Duodenal mucosa (tissue), 2 donors: ENCODE results near the gene IGSF21.

Source experiments
- H3K27ac ChIP-seq: one replicate; pipeline ENCODE4 v1.7.0; 2013; ENCODE audit warnings: low read depth, low read length
- H3K27me3 ChIP-seq, 2 donors: one replicate each; pipeline ENCODE4 v1.7.0; 2013; ENCODE audit warnings: low read length in 2 of 2, control low read depth in 1 of 2; ENCODE audit not compliant: insufficient read depth in 2 of 2, control insufficient read depth in 1 of 2
- H3K36me3 ChIP-seq, 2 donors: one replicate each; pipeline ENCODE4 v1.7.0; 2013; ENCODE audit warnings: low read length in 2 of 2, control low read depth in 1 of 2; ENCODE audit not compliant: insufficient read depth in 2 of 2, control insufficient read depth in 1 of 2
- H3K4me1 ChIP-seq, 2 donors: one replicate each; pipeline ENCODE4 v1.7.0; 2013; ENCODE audit warnings: low read length in 2 of 2, control low read depth in 1 of 2; ENCODE audit not compliant: insufficient read depth in 2 of 2, control insufficient read depth in 1 of 2
- H3K4me3 ChIP-seq, 2 donors: one replicate each; pipeline ENCODE4 v1.7.0; 2013; ENCODE audit warnings: low read length in 2 of 2, low read depth in 1 of 2
- H3K9ac ChIP-seq, 2 donors: one replicate each; pipeline ENCODE4 v1.7.0; 2013; ENCODE audit warnings: low read length in 2 of 2, low read depth in 1 of 2
- H3K9me3 ChIP-seq, 2 donors: one replicate each; pipeline ENCODE4 v1.7.0; 2013; ENCODE audit warnings: low read length in 2 of 2, control low read depth in 1 of 2; ENCODE audit not compliant: control insufficient read depth in 1 of 2

IGSF21 gene

DNA sequence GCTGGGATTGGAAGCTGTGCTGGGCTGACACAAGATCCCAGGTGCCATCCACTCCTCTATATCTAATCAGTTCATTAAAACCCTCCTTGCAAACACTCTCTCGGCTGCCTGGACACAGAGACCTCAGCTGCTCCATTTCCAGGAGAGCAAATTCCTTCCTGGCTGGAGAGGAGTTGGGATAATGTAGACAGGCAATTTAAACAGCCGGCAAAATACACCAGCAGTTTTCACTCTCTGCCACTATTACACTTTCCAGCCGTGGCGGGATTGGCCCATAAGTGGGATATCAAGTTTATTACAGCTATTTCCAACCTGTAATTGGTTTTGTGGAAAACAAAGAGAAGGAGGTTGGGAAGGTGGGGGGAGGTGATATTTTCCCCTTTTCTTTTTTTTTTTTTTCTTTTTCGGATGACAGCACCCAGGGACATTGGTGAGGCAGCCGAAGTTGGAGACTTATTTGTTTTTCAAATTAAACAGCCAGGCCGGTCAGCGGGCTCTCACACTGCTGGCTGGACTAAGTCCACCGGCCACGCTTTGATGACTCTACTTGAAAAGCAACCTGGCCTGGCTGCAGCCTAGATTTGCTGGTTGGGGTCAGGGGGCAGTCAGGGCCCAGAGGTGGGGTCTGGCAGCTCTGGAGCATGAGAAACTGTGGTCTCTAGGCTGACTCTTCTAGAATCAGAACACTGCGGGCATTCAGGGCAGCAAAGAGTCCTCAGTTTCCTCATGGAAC is 177.4 kb downstream of the IGSF21 start:
- H3K27ac ChIP-seq, result no peak overlapping the region
- H3K36me3 ChIP-seq, result no peaks in the 10 kb centered on the region
- peaks cover 8 to 12% of the 10 kb centered on the region in 2 donors for H3K27me3 ChIP-seq

DNA sequence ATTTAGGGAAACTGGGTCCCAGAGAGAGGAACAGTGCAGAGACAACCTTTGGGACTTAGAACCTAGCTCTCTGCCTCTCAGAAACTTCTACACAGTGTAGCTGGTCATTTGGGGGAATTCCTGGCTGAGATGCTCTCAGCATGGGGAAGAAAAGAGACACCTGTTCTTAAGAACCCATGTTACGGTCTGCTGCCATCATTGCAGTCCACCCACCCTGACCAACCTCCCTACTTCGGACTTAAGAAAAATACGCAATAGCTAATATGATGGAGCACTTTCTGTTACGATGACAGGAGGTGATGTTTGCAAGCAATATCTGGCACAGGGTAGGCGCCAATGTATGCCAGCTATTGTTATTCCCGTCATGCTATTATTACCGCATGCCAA is 177.9 kb downstream of the IGSF21 start:
- Histone ChIP-seq H3K9ac (no peak overlapping the region), H3K27me3 (peaks cover 8 to 12% of the 10 kb centered on the region in 2 donors), H3K36me3 (no peaks in the 10 kb centered on the region)

More for the DNA sequence above, 177.4 kb downstream of the IGSF21 start:
- Histone ChIP-seq H3K4me1 (no peaks in the 10 kb centered on the region), H3K4me3 (no peak overlapping the region), H3K9ac (no peak overlapping the region), H3K9me3 (no peaks in the 10 kb centered on the region)

DNA sequence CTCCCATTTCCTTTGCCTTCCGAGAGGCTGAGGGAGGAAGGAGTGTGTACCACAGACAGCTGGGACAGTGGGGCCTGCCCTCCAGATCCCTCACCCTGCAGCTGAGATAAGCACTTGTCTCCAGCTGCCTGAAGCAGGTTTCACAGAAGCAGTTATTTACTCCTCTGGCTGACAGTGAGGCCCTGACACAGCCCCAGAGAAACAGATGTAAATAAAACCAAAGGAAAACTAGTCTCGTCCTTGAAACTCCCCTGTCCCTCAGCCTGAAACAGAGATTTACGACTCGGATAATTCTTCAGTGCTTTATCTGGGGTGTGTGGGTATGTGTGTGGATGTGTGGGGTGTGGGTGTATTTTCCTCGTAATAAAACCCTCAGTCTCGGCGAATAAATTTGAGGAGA is 181.1 kb downstream of the IGSF21 start:
- Histone ChIP-seq H3K36me3 (no peaks in the 10 kb centered on the region), H3K4me3 (no peak overlapping the region), H3K9me3 (no peaks in the 10 kb centered on the region), H3K4me1 (no peaks in the 10 kb centered on the region), H3K9ac (no peak overlapping the region), H3K27me3 (peaks cover 9 to 16% of the 10 kb centered on the region in 2 donors), H3K27ac (no peak overlapping the region)

More for the DNA sequence above, 177.9 kb downstream of the IGSF21 start:
- Histone ChIP-seq H3K4me1 (no peaks in the 10 kb centered on the region), H3K9me3 (no peaks in the 10 kb centered on the region), H3K27ac (no peak overlapping the region), H3K4me3 (no peak overlapping the region)

DNA sequence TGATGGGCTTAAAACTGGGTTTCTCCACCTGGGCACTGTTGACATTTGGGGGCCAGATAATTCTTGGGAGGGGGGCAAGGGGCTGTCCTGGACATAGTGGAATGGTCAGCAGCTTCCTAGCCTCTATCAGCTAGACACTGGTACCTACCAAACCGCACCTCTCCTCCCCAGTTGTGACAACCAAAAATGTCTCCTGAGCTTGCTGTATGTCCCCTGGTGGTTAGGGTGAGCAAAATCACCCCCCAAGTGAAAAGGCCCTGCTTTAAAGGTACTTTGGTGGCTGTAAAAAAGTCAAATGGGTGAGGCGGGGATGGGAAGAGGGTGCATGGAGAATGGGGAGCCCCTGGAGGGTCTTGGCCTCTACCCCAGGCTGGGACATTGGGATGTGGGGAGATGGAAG is 182.0 kb downstream of the IGSF21 start:
- Histone ChIP-seq H3K4me3 (no peak overlapping the region), H3K9me3 (no peaks in the 10 kb centered on the region), H3K27me3 (peaks cover 7 to 12% of the 10 kb centered on the region in 2 donors), H3K9ac (no peak overlapping the region), H3K36me3 (no peaks in the 10 kb centered on the region), H3K27ac (no peak overlapping the region), H3K4me1 (no peaks in the 10 kb centered on the region)

DNA sequence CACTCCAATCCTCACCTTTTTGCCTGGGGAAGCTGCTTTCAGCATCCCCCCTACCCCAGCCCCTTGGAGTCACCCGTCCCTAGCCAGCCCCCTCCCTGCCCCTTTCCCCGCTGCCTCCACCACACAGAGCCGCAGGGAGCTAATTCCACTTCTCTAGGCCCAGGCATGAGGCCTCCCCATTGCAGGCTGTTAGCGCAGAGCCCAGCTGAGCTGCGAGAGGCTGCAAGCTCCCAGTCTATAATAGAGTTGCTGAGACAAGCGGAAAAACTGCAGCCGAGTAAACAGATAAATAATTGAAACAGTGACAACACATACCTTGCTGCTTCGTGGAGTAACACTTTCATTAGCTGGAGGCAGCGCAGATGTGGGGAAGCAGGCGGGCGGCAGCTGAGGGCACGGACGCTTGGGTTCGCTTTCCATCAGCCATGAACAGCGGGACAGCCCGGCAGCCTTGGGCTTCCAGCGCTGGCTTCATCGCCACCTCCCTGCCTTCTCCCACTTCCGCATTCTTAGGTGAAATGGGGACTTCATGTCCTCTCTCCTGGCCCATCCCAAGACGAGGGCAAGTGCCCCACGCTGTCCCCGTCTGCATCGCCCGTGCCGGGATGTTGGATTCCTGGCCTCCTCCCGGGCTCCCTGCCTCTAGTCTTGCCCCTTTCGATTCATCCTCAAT is 183.3 kb downstream of the IGSF21 start:
- no peak overlapping the region for H3K4me3 ChIP-seq
- H3K27ac ChIP-seq, result no peak overlapping the region
- no peaks in the 10 kb centered on the region for H3K9me3 ChIP-seq
- no peaks in the 10 kb centered on the region for H3K4me1 ChIP-seq
- no peaks in the 10 kb centered on the region for H3K36me3 ChIP-seq
- peaks cover 7 to 15% of the 10 kb centered on the region in 2 donors for H3K27me3 ChIP-seq
- H3K9ac ChIP-seq, result no peak overlapping the region

DNA sequence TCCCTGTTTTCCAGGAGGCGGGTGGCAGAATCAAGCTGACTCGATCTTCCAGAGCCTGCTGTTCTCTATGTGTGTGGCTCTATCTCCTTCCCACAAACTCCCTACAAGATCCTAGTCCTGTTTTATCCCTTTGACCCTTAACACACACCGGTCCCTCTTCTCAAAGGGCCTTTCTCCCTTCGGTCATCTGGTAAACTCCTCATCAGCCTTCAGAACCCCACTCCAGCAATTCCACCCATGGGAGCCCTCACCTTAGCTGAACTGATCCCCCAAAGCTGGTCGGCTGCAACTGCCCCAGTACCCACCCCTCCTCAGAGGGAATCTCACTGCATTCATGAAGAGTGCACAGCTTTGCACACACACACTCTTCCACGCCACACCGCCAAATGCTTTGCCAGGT is 184.9 kb downstream of the IGSF21 start:
- Histone ChIP-seq H3K4me1 (no peaks in the 10 kb centered on the region), H3K9ac (no peak overlapping the region), H3K4me3 (no peak overlapping the region), H3K27ac (no peak overlapping the region), H3K27me3 (peaks cover 9 to 15% of the 10 kb centered on the region in 2 donors), H3K36me3 (no peaks in the 10 kb centered on the region), H3K9me3 (no peaks in the 10 kb centered on the region)

DNA sequence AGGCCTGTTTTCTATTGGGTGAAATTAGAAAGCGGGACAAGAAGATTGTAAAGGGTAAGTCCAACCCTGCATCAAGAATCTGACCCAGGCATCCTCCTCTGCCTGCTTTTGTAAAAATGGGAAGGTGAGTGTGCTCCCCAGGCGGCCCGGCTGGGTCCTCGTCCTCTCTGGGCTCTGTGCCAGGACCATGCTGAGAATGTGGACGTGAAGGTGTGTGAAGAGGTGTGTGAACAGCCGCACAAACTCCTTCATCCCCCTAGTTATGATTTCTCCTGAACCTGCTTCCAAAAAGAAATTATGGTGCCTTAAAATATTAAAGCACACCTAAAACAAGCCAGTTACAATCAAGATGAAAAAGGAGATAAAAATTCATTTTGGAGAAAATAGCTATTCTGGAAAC is 185.7 kb downstream of the IGSF21 start:
- peaks cover 12 to 16% of the 10 kb centered on the region in 2 donors for H3K27me3 ChIP-seq
- H3K27ac ChIP-seq, result no peak overlapping the region
- no peak overlapping the region for H3K9ac ChIP-seq
- H3K36me3 ChIP-seq, result no peaks in the 10 kb centered on the region
- no peaks in the 10 kb centered on the region for H3K4me1 ChIP-seq
- H3K9me3 ChIP-seq, result no peaks in the 10 kb centered on the region
- no peak overlapping the region for H3K4me3 ChIP-seq

DNA sequence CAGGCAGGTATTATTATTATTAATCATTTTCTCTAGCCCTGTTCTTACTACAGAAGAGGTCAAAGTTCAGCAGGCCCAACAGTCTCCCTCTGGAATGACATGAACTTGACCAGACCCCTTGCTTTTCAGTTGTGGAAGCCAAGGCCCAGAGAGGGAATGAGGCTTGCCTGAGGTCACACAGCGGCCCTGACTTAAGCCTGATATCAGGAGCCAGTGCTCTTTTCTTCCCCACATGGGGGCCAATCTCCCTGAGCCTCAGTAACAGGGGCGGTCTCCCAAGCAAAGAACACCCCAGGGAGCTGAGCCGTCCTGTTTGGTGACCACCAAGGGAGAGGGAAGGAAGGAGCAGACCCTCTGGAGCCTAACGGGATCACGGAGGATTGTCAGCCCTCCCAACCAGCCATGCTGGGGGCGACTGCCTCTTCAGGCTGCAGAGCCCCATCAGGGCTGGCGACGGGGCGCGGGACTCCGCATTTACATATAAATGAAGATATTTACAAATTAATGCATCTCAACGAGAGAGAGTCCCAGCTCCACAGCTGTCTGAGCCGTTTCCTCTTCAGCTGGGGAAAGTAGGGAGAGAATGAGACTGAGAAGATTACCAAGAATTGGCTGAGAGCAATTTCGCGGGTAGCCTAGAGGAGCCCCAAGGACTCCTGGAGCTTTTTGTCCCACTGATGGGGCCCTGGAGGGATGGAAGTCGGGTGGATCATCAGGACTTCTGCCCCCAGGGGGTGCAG is 187.0 kb downstream of the IGSF21 start:
- Histone ChIP-seq H3K4me1 (no peaks in the 10 kb centered on the region), H3K9me3 (no peaks in the 10 kb centered on the region), H3K4me3 (no peak overlapping the region), H3K27ac (no peak overlapping the region), H3K9ac (no peak overlapping the region), H3K36me3 (no peaks in the 10 kb centered on the region), H3K27me3 (peaks cover 15 to 20% of the 10 kb centered on the region in 2 donors)

DNA sequence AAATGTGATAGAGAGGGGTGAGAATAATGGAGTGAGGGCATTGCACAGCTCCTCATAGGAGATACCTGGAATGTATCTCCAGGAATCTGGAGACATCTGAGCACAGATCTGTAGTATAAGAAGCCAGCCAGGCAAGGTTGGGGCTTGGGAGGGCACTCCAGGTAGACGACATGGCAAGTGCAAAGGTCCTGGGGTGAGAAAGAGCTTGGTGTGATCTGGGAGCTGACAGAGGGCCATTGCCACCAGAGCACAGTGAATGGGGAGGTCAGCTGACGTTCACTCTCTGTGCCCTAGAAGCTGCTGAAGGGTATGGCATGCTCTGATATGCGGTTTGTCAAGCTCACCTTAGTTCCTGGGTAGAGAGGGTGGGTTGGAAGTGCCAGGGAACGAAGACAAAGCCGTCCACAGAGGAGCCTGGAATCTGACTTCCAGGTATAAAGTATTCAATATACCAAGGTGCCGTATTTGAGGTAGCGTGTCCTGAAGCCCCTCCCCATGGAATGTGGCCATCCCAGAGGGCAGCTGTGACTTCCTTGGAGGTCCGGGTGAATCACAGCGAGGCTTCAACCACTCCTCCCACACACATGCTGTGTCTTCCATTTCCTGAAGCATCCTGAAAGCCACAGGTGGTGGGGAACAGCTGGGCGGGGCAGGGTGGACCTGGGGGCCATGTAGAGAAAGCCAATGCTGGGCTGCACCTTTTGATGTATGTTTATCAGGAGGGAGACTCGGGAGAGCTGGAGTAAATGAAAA is 190.5 kb downstream of the IGSF21 start:
- H3K4me1 ChIP-seq, result no peaks in the 10 kb centered on the region
- no peak overlapping the region for H3K27ac ChIP-seq
- H3K9me3 ChIP-seq, result no peaks in the 10 kb centered on the region
- H3K9ac ChIP-seq, result no peak overlapping the region
- peaks cover 15 to 16% of the 10 kb centered on the region in 2 donors for H3K27me3 ChIP-seq
- no peak overlapping the region for H3K4me3 ChIP-seq
- H3K36me3 ChIP-seq, result no peaks in the 10 kb centered on the region
